OCI-LY3 (cell line): ENCODE data around the gene SETDB2.
"Not testable (repeated sequence)": the region's sequence is repeated elsewhere in the genome, so short reads cannot be mapped to it uniquely, and the experiment has no call there.

Source experiments
- CTCF ChIP-seq: fragments of 200-600, 300-600 bp; sonication (generic); IDR thresholded peaks from 2 replicates; pipeline ENCODE4 v1.5.1; 2014; ENCODE audit warnings: antibody characterized with exemption, low read length, low read depth
- EZH2phosphoT487 ChIP-seq: fragments of 200-600 bp; shearing (Covaris generic); IDR thresholded peaks from 2 replicates; pipeline ENCODE4 v1.6.1; 2018; ENCODE audit warnings: antibody characterized with exemption, mixed run types, low read depth

DNA sequence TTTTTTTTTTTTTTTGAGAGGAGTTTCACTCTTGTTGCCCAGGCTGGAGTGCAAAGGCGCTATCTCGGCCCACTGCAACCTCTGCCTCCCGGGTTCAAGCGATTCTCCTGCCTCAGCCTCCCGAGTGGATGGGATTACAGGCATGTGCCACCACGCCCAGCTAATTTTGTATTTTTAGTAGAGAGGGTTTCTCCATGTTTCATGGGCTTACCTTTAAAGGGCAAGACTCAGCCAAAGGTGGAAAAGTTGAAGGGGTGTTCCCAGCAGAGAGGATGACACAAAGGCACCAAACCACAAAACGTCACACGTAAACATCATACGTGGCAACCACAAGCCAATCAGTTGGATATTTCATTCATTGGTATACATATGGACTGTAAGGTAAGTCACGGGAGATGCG is 52.8 kb downstream of the SETDB2 start:
- TF ChIP-seq CTCF, EZH2phosphoT487: not testable (repeated sequence)
